HCT116 (cell line): Measurements from ENCODE around the gene AXIN2.

Experiments used
- EGR1 ChIP-seq: IDR thresholded peaks from 2 replicates; pipeline ENCODE4 v1.6.1; 2012; ENCODE audit warnings: low read depth
- EZH2 ChIP-seq: fragments of 200-600 bp; sonication (generic); IDR thresholded peaks from 2 replicates; pipeline ENCODE4 v1.6.1; 2017; ENCODE audit warnings: antibody characterized with exemption, mixed run types
- JUND ChIP-seq: IDR thresholded peaks from 2 replicates; pipeline ENCODE4 v1.6.1; 2012
- MAX ChIP-seq: IDR thresholded peaks from 2 replicates; pipeline ENCODE4 v1.6.1; 2012
- POLR2A ChIP-seq: IDR thresholded peaks from 2 replicates; pipeline ENCODE4 v1.7.0; 2011; ENCODE audit warnings: borderline replicate concordance; ENCODE audit not compliant: insufficient read depth, insufficient read length; ENCODE audit errors: extremely low read depth
- POLR2AphosphoS5 ChIP-seq: IDR thresholded peaks from 2 replicates; pipeline ENCODE4 v1.6.1; 2011; ENCODE audit warnings: mild to moderate bottlenecking, low read depth, low read length, moderate library complexity
- RAD21 ChIP-seq: IDR thresholded peaks from 2 replicates; pipeline ENCODE4 v1.6.1; 2012; ENCODE audit warnings: low read depth, mild to moderate bottlenecking
- ZNF274 ChIP-seq: fragments of 200-500 bp; sonication (Bioruptor generic); IDR thresholded peaks from 2 replicates; pipeline ENCODE4 v1.6.1; 2014; ENCODE audit warnings: mild to moderate bottlenecking, low read depth, low read length, inconsistent platforms
- TF ChIP-seq, protein P1 (sequence below), 3 experiments: fragments of 200-600 bp in 1 of 3; sonication (generic) in 1 of 3; IDR thresholded peaks in 2 of 3; conservative IDR thresholded peaks in 1 of 3; 2 replicates each; pipeline ENCODE4 v1.5.1; 2012 to 2017; ENCODE audit warnings: low read depth in 2 of 3, low read length in 2 of 3, antibody characterized with exemption in 1 of 3, borderline replicate concordance in 1 of 3, control low read depth in 1 of 3, mild to moderate bottlenecking in 1 of 3, mixed read lengths in 1 of 3, mixed run types in 1 of 3, moderate library complexity in 1 of 3; ENCODE audit not compliant: insufficient read depth in 1 of 3
- TF ChIP-seq, protein P2 (sequence below): IDR thresholded peaks from 2 replicates; pipeline ENCODE4 v1.6.1; 2012; ENCODE audit warnings: low read depth

GRCh38 chr17:65558311-65558682 is 3.2 kb downstream of the AXIN2 start:
- TF ChIP-seq, protein P1, sequence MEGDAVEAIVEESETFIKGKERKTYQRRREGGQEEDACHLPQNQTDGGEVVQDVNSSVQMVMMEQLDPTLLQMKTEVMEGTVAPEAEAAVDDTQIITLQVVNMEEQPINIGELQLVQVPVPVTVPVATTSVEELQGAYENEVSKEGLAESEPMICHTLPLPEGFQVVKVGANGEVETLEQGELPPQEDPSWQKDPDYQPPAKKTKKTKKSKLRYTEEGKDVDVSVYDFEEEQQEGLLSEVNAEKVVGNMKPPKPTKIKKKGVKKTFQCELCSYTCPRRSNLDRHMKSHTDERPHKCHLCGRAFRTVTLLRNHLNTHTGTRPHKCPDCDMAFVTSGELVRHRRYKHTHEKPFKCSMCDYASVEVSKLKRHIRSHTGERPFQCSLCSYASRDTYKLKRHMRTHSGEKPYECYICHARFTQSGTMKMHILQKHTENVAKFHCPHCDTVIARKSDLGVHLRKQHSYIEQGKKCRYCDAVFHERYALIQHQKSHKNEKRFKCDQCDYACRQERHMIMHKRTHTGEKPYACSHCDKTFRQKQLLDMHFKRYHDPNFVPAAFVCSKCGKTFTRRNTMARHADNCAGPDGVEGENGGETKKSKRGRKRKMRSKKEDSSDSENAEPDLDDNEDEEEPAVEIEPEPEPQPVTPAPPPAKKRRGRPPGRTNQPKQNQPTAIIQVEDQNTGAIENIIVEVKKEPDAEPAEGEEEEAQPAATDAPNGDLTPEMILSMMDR (IDR thresholded peaks at IDR 0.05 in 2 of 3, conservative IDR thresholded peaks at IDR 0.05 in 1 of 3; ENCODE audit: borderline replicate concordance in 1 of 3, insufficient read depth in 1 of 3, low read depth in 2 of 3, low read length in 2 of 3), result no peak
- TF ChIP-seq JUND (no peak), POLR2A (no peak), MAX (no peak), POLR2AphosphoS5 (no peak), ZNF274 (no peak), EGR1 (no peak), EZH2 (no peak), RAD21 (no peak)
- TF ChIP-seq, protein P2, sequence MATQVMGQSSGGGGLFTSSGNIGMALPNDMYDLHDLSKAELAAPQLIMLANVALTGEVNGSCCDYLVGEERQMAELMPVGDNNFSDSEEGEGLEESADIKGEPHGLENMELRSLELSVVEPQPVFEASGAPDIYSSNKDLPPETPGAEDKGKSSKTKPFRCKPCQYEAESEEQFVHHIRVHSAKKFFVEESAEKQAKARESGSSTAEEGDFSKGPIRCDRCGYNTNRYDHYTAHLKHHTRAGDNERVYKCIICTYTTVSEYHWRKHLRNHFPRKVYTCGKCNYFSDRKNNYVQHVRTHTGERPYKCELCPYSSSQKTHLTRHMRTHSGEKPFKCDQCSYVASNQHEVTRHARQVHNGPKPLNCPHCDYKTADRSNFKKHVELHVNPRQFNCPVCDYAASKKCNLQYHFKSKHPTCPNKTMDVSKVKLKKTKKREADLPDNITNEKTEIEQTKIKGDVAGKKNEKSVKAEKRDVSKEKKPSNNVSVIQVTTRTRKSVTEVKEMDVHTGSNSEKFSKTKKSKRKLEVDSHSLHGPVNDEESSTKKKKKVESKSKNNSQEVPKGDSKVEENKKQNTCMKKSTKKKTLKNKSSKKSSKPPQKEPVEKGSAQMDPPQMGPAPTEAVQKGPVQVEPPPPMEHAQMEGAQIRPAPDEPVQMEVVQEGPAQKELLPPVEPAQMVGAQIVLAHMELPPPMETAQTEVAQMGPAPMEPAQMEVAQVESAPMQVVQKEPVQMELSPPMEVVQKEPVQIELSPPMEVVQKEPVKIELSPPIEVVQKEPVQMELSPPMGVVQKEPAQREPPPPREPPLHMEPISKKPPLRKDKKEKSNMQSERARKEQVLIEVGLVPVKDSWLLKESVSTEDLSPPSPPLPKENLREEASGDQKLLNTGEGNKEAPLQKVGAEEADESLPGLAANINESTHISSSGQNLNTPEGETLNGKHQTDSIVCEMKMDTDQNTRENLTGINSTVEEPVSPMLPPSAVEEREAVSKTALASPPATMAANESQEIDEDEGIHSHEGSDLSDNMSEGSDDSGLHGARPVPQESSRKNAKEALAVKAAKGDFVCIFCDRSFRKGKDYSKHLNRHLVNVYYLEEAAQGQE, result no peak
